ENCODE data around the gene CHID1.

- TF ChIP-seq, protein P1, sequence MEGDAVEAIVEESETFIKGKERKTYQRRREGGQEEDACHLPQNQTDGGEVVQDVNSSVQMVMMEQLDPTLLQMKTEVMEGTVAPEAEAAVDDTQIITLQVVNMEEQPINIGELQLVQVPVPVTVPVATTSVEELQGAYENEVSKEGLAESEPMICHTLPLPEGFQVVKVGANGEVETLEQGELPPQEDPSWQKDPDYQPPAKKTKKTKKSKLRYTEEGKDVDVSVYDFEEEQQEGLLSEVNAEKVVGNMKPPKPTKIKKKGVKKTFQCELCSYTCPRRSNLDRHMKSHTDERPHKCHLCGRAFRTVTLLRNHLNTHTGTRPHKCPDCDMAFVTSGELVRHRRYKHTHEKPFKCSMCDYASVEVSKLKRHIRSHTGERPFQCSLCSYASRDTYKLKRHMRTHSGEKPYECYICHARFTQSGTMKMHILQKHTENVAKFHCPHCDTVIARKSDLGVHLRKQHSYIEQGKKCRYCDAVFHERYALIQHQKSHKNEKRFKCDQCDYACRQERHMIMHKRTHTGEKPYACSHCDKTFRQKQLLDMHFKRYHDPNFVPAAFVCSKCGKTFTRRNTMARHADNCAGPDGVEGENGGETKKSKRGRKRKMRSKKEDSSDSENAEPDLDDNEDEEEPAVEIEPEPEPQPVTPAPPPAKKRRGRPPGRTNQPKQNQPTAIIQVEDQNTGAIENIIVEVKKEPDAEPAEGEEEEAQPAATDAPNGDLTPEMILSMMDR (conservative IDR thresholded peaks at IDR 0.05; ENCODE audit: low read depth, low read length), result no peak
- TF ChIP-seq POLR2A (IDR thresholded peaks at IDR 0.05; ENCODE audit: low read depth, low read length) (no peak), MAFK (IDR thresholded peaks at IDR 0.05; ENCODE audit: low read depth, low read length) (no peak), RFX5 (IDR thresholded peaks at IDR 0.05; ENCODE audit: low read depth, low read length) (no peak), RAD21 (IDR thresholded peaks at IDR 0.05; ENCODE audit: low read length) (no peak), FOS (IDR thresholded peaks at IDR 0.05; ENCODE audit: low read depth, low read length) (no peak), SMC3 (IDR thresholded peaks at IDR 0.05; ENCODE audit: low read depth, low read length) (no peak), USF2 (IDR thresholded peaks at IDR 0.05; ENCODE audit: low read depth, low read length) (no peak), ELK1 (IDR thresholded peaks at IDR 0.05; ENCODE audit: borderline replicate concordance, low read depth, low read length) (no peak), RCOR1 (IDR thresholded peaks at IDR 0.05; ENCODE audit: insufficient replicate concordance, low read length) (no peak), CHD1 (IDR thresholded peaks at IDR 0.05; ENCODE audit: low read depth, low read length) (no peak), NFE2L2 (IDR thresholded peaks at IDR 0.05; ENCODE audit: low read depth, low read length) (no peak)
Observed at GRCh38 chr11:907668-908067, 2.9 kb downstream of the CHID1 start.
